Sigmoid colon (tissue), 4 donors: ENCODE data around the gene SERP2.

Source experiments
- EP300 ChIP-seq, 4 donors: sonication (generic); formaldehyde crosslinking; IDR thresholded peaks; one replicate each; pipeline ENCODE4 v1.6.1; 2017; ENCODE audit warnings: antibody characterized with exemption in 4 of 4
- POLR2A ChIP-seq, 2 donors: fragments of 450-650 bp; IDR thresholded peaks; one replicate each; pipeline ENCODE4 v1.6.1; 2016; ENCODE audit warnings: antibody characterized with exemption in 2 of 2, mild to moderate bottlenecking in 2 of 2, moderate library complexity in 2 of 2
- POLR2AphosphoS5 ChIP-seq, 4 donors: sonication (generic); formaldehyde crosslinking; IDR thresholded peaks; one replicate each; pipeline ENCODE4 v1.6.1; 2017; ENCODE audit warnings: antibody characterized with exemption in 4 of 4
- TF ChIP-seq, protein P1 (sequence below), 4 experiments: fragments of 450-650 bp in 3 of 4; fragments of 200-600 bp in 1 of 4; IDR thresholded peaks; one replicate each; pipeline ENCODE4 v1.5.1; 2016 to 2019; ENCODE audit warnings: antibody characterized with exemption in 4 of 4, mild to moderate bottlenecking in 3 of 4, moderate library complexity in 2 of 4

DNA sequence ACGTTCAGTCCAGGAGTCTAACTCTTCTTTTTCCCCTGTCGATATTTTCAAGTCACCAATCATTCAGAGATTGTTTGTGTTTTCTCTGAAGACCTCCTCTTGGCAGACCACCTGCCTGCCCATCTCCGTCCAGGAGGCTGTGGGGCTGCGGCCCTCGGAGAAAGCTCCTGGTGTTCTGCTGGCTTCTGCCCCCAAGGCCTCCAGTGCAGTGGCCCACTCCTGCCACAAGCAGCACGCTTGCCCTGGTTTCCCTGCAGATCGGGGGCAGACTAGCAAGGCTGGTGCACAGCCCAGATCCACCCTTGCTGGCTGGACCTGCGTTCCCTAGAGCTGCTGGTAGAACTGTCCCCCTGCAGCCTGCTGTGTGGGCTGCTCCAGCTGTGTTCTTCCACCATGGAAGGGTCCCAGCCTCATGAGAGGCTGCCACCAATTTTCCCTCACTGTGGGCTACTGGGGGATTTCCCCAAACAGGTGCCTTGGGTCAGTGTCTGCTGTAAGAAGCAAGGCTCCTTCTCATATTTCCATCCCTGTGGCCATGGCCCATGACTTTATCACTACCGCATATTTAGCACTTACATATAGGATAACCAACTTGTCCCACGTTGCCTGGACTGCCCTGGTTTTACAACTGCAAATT lies 43.6 kb upstream of the SERP2 start:
- TF ChIP-seq, protein P1, sequence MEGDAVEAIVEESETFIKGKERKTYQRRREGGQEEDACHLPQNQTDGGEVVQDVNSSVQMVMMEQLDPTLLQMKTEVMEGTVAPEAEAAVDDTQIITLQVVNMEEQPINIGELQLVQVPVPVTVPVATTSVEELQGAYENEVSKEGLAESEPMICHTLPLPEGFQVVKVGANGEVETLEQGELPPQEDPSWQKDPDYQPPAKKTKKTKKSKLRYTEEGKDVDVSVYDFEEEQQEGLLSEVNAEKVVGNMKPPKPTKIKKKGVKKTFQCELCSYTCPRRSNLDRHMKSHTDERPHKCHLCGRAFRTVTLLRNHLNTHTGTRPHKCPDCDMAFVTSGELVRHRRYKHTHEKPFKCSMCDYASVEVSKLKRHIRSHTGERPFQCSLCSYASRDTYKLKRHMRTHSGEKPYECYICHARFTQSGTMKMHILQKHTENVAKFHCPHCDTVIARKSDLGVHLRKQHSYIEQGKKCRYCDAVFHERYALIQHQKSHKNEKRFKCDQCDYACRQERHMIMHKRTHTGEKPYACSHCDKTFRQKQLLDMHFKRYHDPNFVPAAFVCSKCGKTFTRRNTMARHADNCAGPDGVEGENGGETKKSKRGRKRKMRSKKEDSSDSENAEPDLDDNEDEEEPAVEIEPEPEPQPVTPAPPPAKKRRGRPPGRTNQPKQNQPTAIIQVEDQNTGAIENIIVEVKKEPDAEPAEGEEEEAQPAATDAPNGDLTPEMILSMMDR (IDR thresholded peaks at IDR 0.05) = no peak
- TF ChIP-seq POLR2A (IDR thresholded peaks at IDR 0.05) (no peak), EP300 (IDR thresholded peaks at IDR 0.05) (no peak), POLR2AphosphoS5 (IDR thresholded peaks at IDR 0.05) (no peak)
